NT2/D1 (cell line): ENCODE measurements around the gene HLA-DPB1.

Experiments used
- SUZ12 ChIP-seq: IDR thresholded peaks from 2 replicates; pipeline ENCODE4 v1.6.1; 2011; ENCODE audit not compliant: insufficient read length, insufficient read depth; ENCODE audit errors: extremely low read depth
- YY1 ChIP-seq: IDR thresholded peaks from 2 replicates; pipeline ENCODE4 v1.6.1; 2011; ENCODE audit not compliant: insufficient read length, insufficient read depth
- ZNF274 ChIP-seq: IDR thresholded peaks from 2 replicates; pipeline ENCODE4 v1.6.1; 2011; ENCODE audit warnings: mild to moderate bottlenecking, low read depth, low read length

GRCh38 chr6:33070909-33071308 is 4.9 kb upstream of the HLA-DPB1 start:
- TF ChIP-seq ZNF274 = no peak
- TF ChIP-seq SUZ12 = no peak
- TF ChIP-seq YY1 = no peak
